GM12892 (cell line): Measurements from ENCODE around the gene TRPC4.

Experiments used
- POLR2A ChIP-seq: IDR thresholded peaks from 2 replicates; pipeline ENCODE4 v1.6.1; 2011; ENCODE audit warnings: low read depth, low read length, control low read depth
- POLR2AphosphoS5 ChIP-seq: IDR thresholded peaks from 2 replicates; pipeline ENCODE4 v1.6.1; 2011; ENCODE audit warnings: low read depth, low read length, control low read depth

GRCh38 chr13:37646531-37646930 is 223.0 kb downstream of the TRPC4 start:
- TF ChIP-seq POLR2A = no peak
- TF ChIP-seq POLR2AphosphoS5 = no peak
